ENCODE data around the gene STRA8. TPM values are rescaled to one million over a fixed set of nuclear protein-coding genes. Genes with fewer than 3 reads are reported as not detected.

The STRA8 gene
- total RNA-seq, 2 experiments from 2014 or later: not detected

DNA sequence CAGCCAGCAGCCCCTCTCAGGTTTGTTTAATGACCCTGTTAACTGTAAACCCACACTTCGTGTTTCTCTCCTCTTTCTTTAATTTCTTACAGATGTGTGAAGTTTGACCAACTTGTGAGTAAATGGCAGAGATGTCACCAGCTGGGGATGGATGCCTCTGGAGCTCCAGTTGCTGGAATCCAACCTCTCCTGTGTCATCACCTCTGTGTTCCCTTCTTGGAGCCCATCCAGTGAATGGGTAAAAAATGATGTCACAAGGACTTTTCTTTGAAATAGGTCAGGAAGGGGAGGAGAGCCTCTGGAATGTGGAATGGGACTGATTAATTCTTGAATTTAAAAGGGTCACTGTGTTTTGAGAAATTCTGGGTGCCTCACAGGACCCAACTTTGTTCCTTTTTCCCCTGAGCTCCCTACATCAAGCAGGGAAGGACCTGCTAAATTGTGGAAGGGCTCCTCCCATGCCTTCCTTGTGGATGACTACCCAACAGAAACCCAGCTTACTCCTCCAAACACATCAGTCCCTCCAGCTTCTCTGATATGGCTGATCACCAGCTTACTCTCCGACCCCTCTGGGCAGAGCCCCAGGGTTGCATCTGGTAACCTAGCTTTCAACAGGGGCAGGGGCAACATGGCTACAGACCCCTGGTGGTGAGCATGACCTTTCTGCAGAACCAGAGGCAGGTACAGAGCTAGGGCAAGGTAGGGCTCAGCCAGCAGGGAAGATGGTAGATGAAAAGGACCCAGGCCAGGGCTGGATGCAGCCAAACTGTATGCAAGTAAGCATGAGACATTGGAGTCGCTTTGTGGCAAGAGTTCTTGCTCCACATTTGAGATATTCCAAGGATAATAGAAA is 67.5 kb downstream of the STRA8 start:
- no peaks in the 10 kb centered on the region for H3K4me1 Mint-ChIP-seq (ENCODE audit: low read depth)
- DNase-seq (no peak), ATAC-seq (no peak)
- no peak overlapping the region for H3K4me3 Mint-ChIP-seq
- H3K27me3 Mint-ChIP-seq (ENCODE audit: low read depth): peaks cover 10% of the 10 kb centered on the region
- no peaks in the 10 kb centered on the region for H3K36me3 Mint-ChIP-seq (ENCODE audit: low read depth)
- CTCF ChIA-PET: no interaction called here
- H3K9me3 Mint-ChIP-seq (ENCODE audit: insufficient read depth): no peaks in the 10 kb centered on the region
- H3K27ac Mint-ChIP-seq: no peak overlapping the region
- POLR2A ChIA-PET: no interaction called here

Small RNA genes within 50 kb of the gene (microRNA-seq; reads per million reads assigned to microRNA genes)
- not detected for gene MIR6509

Other genes starting within 250 kb of the STRA8 start
- gene AGBL3, start 247.3 kb upstream of the STRA8 start, total RNA-seq: 1 to 10 TPM; 2.2 to 3.6 TPM
- gene TMEM140, start 85.8 kb upstream of the STRA8 start, total RNA-seq: 10 to 100 TPM; 12.6 to 12.7 TPM
- gene CYREN, start 63.1 kb upstream of the STRA8 start, total RNA-seq: 10 to 100 TPM; 35.2 to 36.9 TPM
- 10 to 100 TPM; 10.0 to 11.5 TPM for gene WDR91, start 22.3 kb upstream of the STRA8 start, total RNA-seq